Measurements from ENCODE around the gene LTBP2. TPM values are rescaled to one million over a fixed set of nuclear protein-coding genes. Genes with fewer than 3 reads are reported as not detected.
A peak's percentile ranks its signal among the peaks of the same experiment; 100 is the strongest.

LTBP2 gene
- total RNA-seq, 1 donor = 157 TPM

- TF ChIP-seq, protein P1, sequence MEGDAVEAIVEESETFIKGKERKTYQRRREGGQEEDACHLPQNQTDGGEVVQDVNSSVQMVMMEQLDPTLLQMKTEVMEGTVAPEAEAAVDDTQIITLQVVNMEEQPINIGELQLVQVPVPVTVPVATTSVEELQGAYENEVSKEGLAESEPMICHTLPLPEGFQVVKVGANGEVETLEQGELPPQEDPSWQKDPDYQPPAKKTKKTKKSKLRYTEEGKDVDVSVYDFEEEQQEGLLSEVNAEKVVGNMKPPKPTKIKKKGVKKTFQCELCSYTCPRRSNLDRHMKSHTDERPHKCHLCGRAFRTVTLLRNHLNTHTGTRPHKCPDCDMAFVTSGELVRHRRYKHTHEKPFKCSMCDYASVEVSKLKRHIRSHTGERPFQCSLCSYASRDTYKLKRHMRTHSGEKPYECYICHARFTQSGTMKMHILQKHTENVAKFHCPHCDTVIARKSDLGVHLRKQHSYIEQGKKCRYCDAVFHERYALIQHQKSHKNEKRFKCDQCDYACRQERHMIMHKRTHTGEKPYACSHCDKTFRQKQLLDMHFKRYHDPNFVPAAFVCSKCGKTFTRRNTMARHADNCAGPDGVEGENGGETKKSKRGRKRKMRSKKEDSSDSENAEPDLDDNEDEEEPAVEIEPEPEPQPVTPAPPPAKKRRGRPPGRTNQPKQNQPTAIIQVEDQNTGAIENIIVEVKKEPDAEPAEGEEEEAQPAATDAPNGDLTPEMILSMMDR (IDR thresholded peaks at IDR 0.05; ENCODE audit: insufficient read depth, low read length) = no peak
- DNase-seq (ENCODE audit: low read depth) = peak; percentile 52
Measured at GRCh38 chr14:74596741-74597450, 15.1 kb downstream of the LTBP2 start.

GRCh38 chr14:74595006-74595735 lies 16.9 kb downstream of the LTBP2 start:
- peak; percentile 90 for DNase-seq (ENCODE audit: low read depth)
- no peak overlapping the region for H3K4me3 ChIP-seq (ENCODE audit: low read depth, low read length)
- TF ChIP-seq, protein P1 (IDR thresholded peaks at IDR 0.05; ENCODE audit: insufficient read depth, low read length) = no peak

More at GRCh38 chr14:74596741-74597450, 15.1 kb downstream of the LTBP2 start:
- H3K4me3 ChIP-seq (ENCODE audit: low read depth, low read length) = no peak overlapping the region

- H3K4me3 ChIP-seq (ENCODE audit: low read depth, low read length) = no peak overlapping the region
- no peak for DNase-seq (ENCODE audit: low read depth)
- TF ChIP-seq, protein P1 (IDR thresholded peaks at IDR 0.05; ENCODE audit: insufficient read depth, low read length) = no peak
Measured at GRCh38 chr14:74594606-74595005, 17.4 kb downstream of the LTBP2 start.

DNA sequence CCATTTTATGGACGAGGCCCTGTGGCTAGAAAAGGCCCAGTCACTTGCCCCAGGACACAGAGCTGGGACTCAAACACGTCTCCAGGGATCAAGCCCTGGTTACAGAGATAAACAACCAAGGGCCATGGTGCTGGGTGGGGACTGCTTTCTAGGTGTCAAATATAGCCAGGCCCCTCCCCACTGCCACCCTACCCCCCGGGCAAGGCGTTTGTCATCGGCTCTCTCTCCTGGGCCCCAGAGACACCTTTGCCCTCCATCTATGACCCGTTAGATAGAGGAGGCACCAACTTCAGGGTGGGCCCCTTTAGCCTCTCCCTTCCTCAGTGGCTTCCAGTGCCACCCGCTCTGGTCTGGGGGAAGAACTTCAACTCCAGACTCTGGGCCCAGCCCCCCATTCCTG lies 18.0 kb downstream of the LTBP2 start:
- TF ChIP-seq, protein P1 (IDR thresholded peaks at IDR 0.05; ENCODE audit: insufficient read depth, low read length) = no peak
- H3K4me3 ChIP-seq (ENCODE audit: low read depth, low read length) = no peak overlapping the region
- DNase-seq (ENCODE audit: low read depth) = no peak

- DNase-seq (ENCODE audit: low read depth) = no peak
- no peak overlapping the region for H3K4me3 ChIP-seq (ENCODE audit: low read depth, low read length)
- TF ChIP-seq, protein P1 (IDR thresholded peaks at IDR 0.05; ENCODE audit: insufficient read depth, low read length) = no peak
Measured at GRCh38 chr14:74593241-74593953, 18.6 kb downstream of the LTBP2 start.

- TF ChIP-seq, protein P1 (IDR thresholded peaks at IDR 0.05; ENCODE audit: insufficient read depth, low read length) = no peak
- DNase-seq (ENCODE audit: low read depth) = no peak
- no peak overlapping the region for H3K4me3 ChIP-seq (ENCODE audit: low read depth, low read length)
Measured at GRCh38 chr14:74592476-74593201, 19.4 kb downstream of the LTBP2 start.

Data from fibroblast of the aortic adventitia (primary cell).